ACHN (cell line): ENCODE results near the gene NBDY.

Experiments used
- DNase-seq: peaks from one replicate; pipeline ENCODE4 v3.0.0-alpha.2; 2015
- in situ Hi-C: cut with HindIII; loops from 2 replicates; pipeline ENCODE4 v1.10.0; 2017; ENCODE audit warnings: low sequenced_read_pairs, low pct_ligation_motif_present, low pct_unique_long_range_greater_than_20kb

Gene NBDY

DNA sequence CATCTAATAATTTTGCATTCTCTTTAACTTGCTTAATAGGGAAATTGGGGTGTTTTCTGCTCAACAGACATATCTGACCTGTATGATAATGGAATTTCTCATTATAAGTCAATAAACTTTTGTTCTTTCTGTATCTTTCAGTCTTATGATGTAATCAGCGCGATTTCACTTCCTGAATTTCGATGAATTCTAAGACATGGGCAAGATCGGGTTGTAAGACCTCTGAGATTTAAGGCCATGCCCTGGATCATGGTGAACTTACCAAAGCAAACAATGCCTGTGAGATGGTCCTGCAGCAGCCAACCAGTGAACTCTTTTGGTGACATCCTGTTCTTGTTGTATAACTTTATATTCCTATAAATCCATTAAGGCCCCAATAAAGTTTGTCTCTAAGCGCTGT lies 88.1 kb downstream of the NBDY start:
- no peak for DNase-seq
- in situ Hi-C loops = no loop called here

DNA sequence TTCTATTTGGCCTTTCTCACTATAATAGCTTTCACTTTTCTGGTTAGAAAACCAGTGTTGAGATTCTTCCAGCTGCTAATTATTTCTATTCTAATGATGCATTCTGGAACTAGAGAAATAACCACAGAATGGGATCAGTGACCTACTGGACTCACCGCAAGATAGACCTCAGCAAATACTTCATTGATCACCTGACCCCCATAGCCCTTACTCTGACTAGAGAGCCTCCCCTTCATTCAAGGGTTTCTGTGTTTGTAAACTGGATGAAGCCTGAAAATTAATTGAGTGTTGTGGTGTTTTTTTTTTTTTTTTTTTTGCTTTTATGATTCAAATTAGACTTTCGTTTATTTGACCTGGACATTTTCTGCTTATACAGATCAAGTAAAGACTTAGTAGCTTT lies 97.0 kb downstream of the NBDY start:
- in situ Hi-C loops = no loop called here
- no peak for DNase-seq

DNA sequence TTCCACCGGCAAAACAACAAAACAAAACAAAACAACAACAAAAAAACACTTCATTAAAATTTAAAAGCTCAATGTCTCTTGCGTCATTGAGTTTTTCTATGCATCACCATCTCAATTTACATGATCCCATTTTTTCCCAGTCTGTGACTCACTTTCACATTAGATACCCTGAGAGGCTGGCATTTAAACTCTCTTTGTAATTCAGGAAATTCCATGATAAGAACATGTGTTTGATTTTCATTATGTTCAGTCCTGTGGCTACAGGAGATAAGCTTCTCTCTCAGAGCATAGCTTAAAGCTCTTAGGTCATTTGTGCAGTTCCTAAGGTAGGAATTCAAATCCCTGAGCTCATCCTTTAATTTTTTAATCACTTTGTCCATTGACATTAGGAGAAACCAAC lies 104.6 kb downstream of the NBDY start:
- in situ Hi-C loops = no loop called here
- no peak for DNase-seq

GRCh38 chrX:56853436-56853835 lies 124.4 kb downstream of the NBDY start:
- in situ Hi-C loops = no loop called here
- DNase-seq = no peak

- no peak for DNase-seq
- in situ Hi-C loops = no loop called here
These were observed 128.0 kb downstream of the NBDY start for GRCh38 chrX:56857042-56857441.

DNA sequence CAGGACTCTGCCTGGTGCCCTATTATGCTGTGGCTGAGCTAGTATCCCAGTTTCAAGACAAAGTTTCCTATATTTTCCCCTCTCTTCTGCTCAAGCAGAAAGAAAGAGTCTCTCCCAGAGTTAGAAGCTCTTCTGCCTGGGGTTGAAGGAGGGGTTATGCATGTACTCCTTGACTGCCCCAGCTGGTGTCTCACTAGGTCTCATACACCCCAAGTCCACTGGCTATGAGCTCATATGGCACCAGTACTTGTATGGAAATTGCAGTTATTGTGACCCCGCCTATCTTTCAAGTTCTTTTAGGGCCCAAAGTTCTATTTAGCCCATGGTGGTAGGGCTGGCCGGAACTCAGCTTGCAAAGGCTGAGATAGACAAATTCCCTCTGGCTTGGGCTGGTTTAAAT lies 131.8 kb downstream of the NBDY start:
- in situ Hi-C loops = no loop called here
- no peak for DNase-seq
